Islet of Langerhans (tissue), 1 donor: ENCODE results near the gene RRM2.

Experiments used
- FAIRE-seq: peaks from one replicate; lab custom pipeline; 2011; peaks lifted over from hg19 to GRCh38; lab: Jason Lieb, UNC

Gene RRM2

DNA sequence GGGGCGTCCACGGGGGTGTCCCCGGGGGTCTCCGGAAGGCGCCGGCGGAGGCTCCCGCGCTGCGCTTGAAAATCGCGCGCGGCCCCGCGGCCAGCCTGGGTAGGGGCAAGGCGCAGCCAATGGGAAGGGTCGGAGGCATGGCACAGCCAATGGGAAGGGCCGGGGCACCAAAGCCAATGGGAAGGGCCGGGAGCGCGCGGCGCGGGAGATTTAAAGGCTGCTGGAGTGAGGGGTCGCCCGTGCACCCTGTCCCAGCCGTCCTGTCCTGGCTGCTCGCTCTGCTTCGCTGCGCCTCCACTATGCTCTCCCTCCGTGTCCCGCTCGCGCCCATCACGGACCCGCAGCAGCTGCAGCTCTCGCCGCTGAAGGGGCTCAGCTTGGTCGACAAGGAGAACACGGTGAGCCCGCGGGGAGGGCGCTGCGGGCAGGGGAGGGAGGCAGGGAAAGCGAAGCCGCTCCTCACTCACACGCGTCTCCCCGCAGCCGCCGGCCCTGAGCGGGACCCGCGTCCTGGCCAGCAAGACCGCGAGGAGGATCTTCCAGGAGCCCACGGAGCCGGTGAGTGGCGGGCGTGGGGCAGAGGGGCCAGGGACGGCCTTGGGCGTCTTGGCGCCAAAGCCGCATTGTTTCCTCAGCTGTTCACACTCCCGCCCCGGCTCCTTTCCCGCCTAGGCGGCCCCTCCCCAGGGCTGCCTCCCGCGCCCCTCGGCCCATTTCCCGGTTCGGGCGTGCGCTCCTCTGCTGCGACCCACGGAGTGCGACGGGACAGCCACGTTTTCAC lies at the start of gene RRM2:
TSS of gene RRM2 (plus strand) at position 240 of the 781 bp plus-strand sequence. CDS start at position 300, 60 bp downstream.
- no peak for FAIRE-seq

GRCh38 chr2:10073706-10074105 lies 48.8 kb upstream of the RRM2 start:
- no peak for FAIRE-seq

DNA sequence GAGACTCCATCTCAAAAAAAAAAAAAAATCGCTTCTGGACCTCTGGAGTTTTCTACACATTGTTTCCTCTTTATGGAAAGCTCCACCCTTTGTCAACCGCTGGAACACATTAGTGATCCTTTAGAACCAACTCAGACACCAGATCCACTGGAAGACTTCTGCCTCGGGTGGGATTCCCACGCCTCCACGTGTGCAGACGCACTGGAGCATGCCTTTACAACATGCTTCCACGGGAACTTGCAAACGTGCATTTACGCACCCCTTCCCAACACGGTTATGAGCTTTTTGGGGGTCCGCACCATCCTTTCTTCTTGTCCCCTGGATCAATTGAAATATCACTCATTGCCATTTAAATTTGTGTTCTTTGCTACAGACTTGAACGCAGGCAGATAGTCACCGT lies 47.4 kb upstream of the RRM2 start:
- no peak for FAIRE-seq

GRCh38 chr2:10075571-10076209 lies 46.8 kb upstream of the RRM2 start:
- FAIRE-seq: no peak

DNA sequence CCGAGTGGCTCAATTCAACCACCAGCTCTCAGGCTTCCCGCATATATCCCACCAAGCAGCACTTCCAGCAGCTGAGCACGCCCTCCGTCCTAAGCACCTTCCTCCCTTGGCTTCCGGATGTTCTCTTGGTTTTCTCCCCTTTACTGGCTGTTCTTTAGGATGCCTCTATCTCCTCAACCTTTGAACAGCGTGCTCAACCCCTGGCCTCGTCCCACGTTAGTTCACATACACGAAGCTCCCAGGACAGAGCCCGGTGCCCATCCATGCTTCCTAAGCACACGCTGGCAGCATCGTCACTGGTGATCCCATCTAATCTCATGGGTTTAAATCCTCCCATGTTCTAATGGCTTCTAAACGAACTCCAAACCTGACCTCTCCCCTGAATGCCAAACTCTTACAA lies 46.0 kb upstream of the RRM2 start:
- no peak for FAIRE-seq

DNA sequence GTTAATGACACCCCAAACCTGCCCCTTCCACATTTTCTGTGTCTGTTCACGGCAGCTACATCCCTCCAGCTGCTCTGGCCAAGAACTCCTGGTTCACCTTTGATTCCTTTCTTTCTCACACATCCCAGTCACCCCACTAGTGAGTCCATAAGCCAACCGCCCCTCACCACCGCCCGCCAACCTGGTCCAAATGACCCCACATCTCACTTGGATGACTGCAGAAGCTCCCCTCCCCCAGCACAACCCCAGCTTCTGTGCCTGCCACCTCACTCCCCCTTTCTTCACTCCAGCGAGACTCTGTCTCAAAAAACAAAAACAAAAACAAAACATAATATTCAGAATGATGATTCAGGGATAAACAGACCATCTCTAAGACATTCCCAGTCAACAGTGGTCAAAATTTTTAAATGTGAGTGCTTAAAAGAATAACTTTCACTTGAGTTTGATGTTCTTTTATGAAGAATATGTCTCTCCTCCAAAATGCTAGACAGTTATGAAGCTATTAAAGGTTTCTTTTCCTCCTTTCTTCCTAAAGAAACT lies 45.5 kb upstream of the RRM2 start:
- FAIRE-seq: no peak

GRCh38 chr2:10078001-10078400 lies 44.5 kb upstream of the RRM2 start:
- no peak for FAIRE-seq

DNA sequence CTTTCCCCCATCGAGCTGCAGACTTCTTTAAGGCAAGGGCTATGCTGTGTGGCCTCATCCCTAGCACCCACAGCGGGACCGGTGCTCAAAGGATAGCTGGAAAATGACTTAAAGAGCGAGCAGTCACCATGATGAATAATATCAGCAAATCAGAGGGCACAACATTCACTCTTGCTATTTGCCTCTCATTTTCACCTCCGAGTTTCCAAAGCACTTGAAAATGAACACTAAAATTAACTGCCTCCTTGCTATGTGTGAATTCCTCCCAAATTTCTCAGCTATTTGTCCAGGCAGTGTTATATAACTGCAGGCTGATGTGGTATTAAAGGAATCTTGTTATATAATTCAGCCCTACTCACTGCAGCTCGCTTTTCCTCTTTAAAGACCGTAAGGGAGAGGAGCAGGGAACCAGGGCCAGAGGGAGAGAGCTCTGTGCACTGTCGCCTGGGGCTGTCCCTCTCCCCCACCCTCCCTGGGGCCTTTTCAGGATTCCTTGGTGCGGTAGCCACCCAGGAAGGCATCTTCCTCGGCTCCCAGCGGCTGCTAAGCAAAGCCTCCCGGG lies 43.8 kb upstream of the RRM2 start:
- no peak for FAIRE-seq

DNA sequence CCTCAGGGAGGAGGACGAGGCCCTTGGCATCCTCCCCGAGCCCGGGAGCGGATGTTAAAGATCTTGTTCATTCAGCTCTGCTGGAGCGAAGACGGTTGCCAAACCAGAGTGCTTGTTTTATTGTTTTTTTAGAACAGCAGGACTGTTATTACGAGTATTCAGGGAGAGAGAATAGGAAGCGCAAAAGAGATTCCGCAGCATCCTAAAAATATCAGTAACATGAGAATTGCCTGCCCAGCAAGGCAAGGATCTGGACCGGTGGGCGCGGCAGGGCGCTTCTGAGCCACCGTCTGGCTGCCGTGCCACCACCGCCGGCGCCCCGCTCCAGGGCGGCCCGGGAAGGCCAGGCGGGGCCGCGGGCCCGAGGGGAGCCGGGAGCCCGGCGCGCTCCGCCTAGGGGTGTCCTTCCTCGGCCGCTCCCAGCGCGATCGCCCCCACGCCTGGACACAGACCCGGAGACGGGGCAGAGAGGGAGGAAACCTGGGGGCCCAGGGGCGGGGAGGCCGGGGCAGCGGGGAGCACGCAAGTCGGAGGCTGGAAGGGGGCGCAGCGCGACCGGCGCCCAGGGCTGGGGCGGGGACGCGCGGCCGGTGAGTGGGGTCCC lies 43.2 kb upstream of the RRM2 start:
- FAIRE-seq: no peak

- FAIRE-seq: no peak
These were observed 42.5 kb upstream of the RRM2 start, which contains the start of gene CYS1 for GRCh38 chr2:10079870-10080535. Gene CYS1, minus strand, starts transcription at chr2:10080411. Its CDS starts 188 bp downstream, at chr2:10080223.

DNA sequence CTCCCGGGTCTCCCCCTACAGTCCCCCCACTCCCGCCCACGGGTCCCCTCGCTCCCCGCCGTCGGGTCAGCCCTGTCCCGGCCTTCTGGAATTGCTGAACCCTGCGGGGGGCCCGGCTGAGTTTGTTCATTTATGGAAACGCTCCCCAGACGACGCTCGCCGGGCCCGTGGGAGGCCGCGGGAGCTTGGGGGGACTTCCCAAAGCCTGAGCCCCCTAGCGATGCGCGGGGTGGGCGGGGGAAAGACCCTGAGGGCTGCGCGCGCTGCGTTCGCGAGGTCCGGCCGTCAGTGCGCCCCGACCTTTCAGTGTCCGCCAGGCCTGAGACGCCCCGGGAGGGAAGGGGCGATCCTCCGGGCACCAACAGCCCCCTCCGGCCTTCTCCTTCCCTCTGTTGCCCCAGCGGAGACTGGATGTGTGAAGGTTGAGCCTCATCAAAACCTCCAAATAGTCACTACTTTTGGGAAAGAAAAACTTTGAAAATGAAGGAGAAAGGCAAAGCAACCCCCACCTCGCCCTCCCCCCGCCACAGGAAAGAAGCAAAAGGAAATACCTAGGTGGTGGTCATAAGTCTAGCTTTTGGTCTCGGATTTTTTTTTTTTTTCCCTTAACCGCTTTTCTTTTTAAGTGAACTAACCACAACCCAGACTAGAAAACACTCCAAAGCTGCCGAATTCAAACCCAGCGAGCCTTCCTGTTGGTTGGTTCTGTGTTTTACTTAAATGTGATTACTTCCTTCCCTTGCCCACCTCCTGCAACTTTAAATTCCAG lies 41.8 kb upstream of the RRM2 start:
- FAIRE-seq: no peak

DNA sequence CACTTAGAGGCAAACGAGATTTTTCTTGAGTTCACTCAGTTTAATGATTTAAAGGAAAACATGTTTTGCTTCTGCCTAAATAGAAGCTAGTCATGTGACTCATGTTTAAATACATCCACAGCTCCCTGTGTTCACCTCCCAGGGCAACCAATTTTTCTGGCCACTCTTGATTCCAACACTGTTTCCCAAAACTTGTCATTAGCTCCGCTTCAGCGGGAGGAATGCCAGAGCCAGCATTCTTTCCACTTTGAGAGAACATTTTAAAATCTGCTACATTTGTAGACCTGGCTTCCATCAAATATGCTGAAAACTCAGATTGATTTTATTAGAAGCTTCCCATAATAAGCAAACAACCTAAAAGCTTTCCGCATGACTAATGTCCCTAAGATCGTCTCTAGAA lies 39.5 kb upstream of the RRM2 start:
- FAIRE-seq: no peak

- no peak for FAIRE-seq
These were observed 38.8 kb upstream of the RRM2 start for GRCh38 chr2:10083692-10084211.

- FAIRE-seq: no peak
These were observed 38.2 kb upstream of the RRM2 start for GRCh38 chr2:10084223-10084865.

GRCh38 chr2:10085043-10085667 lies 37.4 kb upstream of the RRM2 start:
- no peak for FAIRE-seq

- FAIRE-seq: no peak
These were observed 36.9 kb upstream of the RRM2 start for GRCh38 chr2:10085668-10086059.

DNA sequence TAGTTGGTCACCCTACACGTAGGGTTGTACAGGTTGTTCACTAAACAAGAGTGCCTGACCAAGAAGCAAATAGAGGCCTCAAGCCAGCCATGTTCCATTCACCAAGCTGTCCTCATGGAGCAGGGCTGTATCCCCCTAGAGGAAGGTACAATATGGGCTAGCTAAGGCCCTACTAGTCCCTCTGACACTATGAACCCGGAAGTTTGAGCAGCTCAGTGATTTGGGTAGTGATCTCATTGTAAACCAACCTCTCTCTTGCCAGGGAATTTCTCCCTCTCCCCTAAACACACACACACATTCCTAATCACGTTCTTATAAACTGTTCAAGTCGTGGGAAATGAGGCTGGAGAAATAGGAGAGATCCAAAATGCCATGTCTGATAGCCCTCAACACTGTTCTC lies 35.6 kb upstream of the RRM2 start:
- FAIRE-seq: no peak

DNA sequence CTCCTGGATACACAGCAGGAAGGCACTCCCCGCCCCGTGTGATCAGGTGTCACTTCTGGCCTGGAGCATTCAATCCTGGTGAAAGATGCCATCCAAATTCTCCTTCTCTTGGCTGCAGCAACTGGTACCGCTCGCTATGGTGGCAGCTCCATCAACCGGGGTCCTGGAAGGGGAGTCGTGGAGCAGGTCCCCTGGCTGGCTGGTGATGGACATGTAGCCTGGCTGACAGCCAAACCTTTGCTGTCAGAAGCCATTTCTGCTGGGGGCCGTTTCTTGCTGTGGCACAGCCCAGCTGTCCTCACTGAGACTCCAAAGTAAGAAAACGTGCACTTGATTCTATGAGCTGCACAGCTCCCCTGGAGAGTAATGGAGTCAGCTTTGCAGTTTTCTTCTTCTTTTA lies 35.2 kb upstream of the RRM2 start:
- FAIRE-seq: no peak

- no peak for FAIRE-seq
These were observed 32.9 kb upstream of the RRM2 start for GRCh38 chr2:10089565-10090190.
